Duodenal mucosa (tissue), 2 donors: ENCODE data around the gene ZBTB20.
"Not testable (repeated sequence)": the region's sequence is repeated elsewhere in the genome, so short reads cannot be mapped to it uniquely, and the experiment has no call there.

Experiments
- H3K27ac ChIP-seq: one replicate; pipeline ENCODE4 v1.7.0; 2013; ENCODE audit warnings: low read depth, low read length
- H3K27me3 ChIP-seq, 2 donors: one replicate each; pipeline ENCODE4 v1.7.0; 2013; ENCODE audit warnings: low read length in 2 of 2, control low read depth in 1 of 2; ENCODE audit not compliant: insufficient read depth in 2 of 2, control insufficient read depth in 1 of 2
- H3K36me3 ChIP-seq, 2 donors: one replicate each; pipeline ENCODE4 v1.7.0; 2013; ENCODE audit warnings: low read length in 2 of 2, control low read depth in 1 of 2; ENCODE audit not compliant: insufficient read depth in 2 of 2, control insufficient read depth in 1 of 2
- H3K4me1 ChIP-seq, 2 donors: one replicate each; pipeline ENCODE4 v1.7.0; 2013; ENCODE audit warnings: low read length in 2 of 2, control low read depth in 1 of 2; ENCODE audit not compliant: insufficient read depth in 2 of 2, control insufficient read depth in 1 of 2
- H3K4me3 ChIP-seq, 2 donors: one replicate each; pipeline ENCODE4 v1.7.0; 2013; ENCODE audit warnings: low read length in 2 of 2, low read depth in 1 of 2
- H3K9ac ChIP-seq, 2 donors: one replicate each; pipeline ENCODE4 v1.7.0; 2013; ENCODE audit warnings: low read length in 2 of 2, low read depth in 1 of 2
- H3K9me3 ChIP-seq, 2 donors: one replicate each; pipeline ENCODE4 v1.7.0; 2013; ENCODE audit warnings: low read length in 2 of 2, control low read depth in 1 of 2; ENCODE audit not compliant: control insufficient read depth in 1 of 2

The ZBTB20 gene

GRCh38 chr3:114830652-114831051 lies 316.4 kb downstream of the ZBTB20 start:
- H3K27ac ChIP-seq, result no peak overlapping the region

GRCh38 chr3:114829783-114830182 lies 317.3 kb downstream of the ZBTB20 start:
- Histone ChIP-seq H3K9me3 (no peaks in the 10 kb centered on the region), H3K9ac (no peak overlapping the region), H3K4me3 (no peak overlapping the region), H3K36me3 (no peaks in the 10 kb centered on the region), H3K27ac (no peak overlapping the region), H3K4me1 (no peaks in the 10 kb centered on the region), H3K27me3 (no peaks in the 10 kb centered on the region)

More at GRCh38 chr3:114830652-114831051, 316.4 kb downstream of the ZBTB20 start:
- H3K9ac ChIP-seq, result no peak overlapping the region
- H3K27me3 ChIP-seq, result no peaks in the 10 kb centered on the region
- no peaks in the 10 kb centered on the region for H3K9me3 ChIP-seq
- H3K4me3 ChIP-seq, result no peak overlapping the region
- no peaks in the 10 kb centered on the region for H3K36me3 ChIP-seq
- peaks cover 0 to under 1% of the 10 kb centered on the region in 2 donors for H3K4me1 ChIP-seq

GRCh38 chr3:114827495-114827894 lies 319.6 kb downstream of the ZBTB20 start:
- Histone ChIP-seq H3K9ac (no peak overlapping the region), H3K4me1 (no peaks in the 10 kb centered on the region), H3K9me3 (no peaks in the 10 kb centered on the region), H3K36me3 (no peaks in the 10 kb centered on the region), H3K27me3 (no peaks in the 10 kb centered on the region), H3K27ac (no peak overlapping the region), H3K4me3 (no peak overlapping the region)

GRCh38 chr3:114824014-114824413 lies 323.1 kb downstream of the ZBTB20 start:
- Histone ChIP-seq H3K27ac (no peak overlapping the region), H3K36me3 (no peaks in the 10 kb centered on the region), H3K27me3 (no peaks in the 10 kb centered on the region), H3K4me3 (no peak overlapping the region), H3K9me3 (no peaks in the 10 kb centered on the region), H3K4me1 (no peaks in the 10 kb centered on the region), H3K9ac (no peak overlapping the region)

- H3K27me3 ChIP-seq, result no peaks in the 10 kb centered on the region
- no peak overlapping the region for H3K9ac ChIP-seq
- H3K36me3 ChIP-seq, result no peaks in the 10 kb centered on the region
- no peaks in the 10 kb centered on the region for H3K4me1 ChIP-seq
- H3K9me3 ChIP-seq, result no peaks in the 10 kb centered on the region
- H3K4me3 ChIP-seq, result no peak overlapping the region
- no peak overlapping the region for H3K27ac ChIP-seq
Observed at GRCh38 chr3:114823061-114823460, 324.0 kb downstream of the ZBTB20 start.

- H3K36me3 ChIP-seq, result no peaks in the 10 kb centered on the region
- H3K9ac ChIP-seq, result no peak overlapping the region
- no peaks in the 10 kb centered on the region for H3K4me1 ChIP-seq
- no peaks in the 10 kb centered on the region for H3K27me3 ChIP-seq
- no peak overlapping the region for H3K27ac ChIP-seq
- H3K4me3 ChIP-seq, result no peak overlapping the region
- no peaks in the 10 kb centered on the region for H3K9me3 ChIP-seq
Observed at GRCh38 chr3:114816052-114816451, 331.0 kb downstream of the ZBTB20 start.

GRCh38 chr3:114812541-114813238 lies 334.4 kb downstream of the ZBTB20 start:
- not testable (repeated sequence) for H3K36me3 ChIP-seq, H3K9me3 ChIP-seq, H3K9ac ChIP-seq, H3K27ac ChIP-seq, H3K27me3 ChIP-seq, H3K4me3 ChIP-seq, H3K4me1 ChIP-seq

GRCh38 chr3:114809668-114810413 lies 337.2 kb downstream of the ZBTB20 start:
- Histone ChIP-seq H3K9me3 (no peaks in the 10 kb centered on the region), H3K27ac (no peak overlapping the region), H3K36me3 (no peaks in the 10 kb centered on the region), H3K4me1 (no peaks in the 10 kb centered on the region), H3K4me3 (no peak overlapping the region), H3K9ac (no peak overlapping the region), H3K27me3 (no peaks in the 10 kb centered on the region)

GRCh38 chr3:114804099-114804498 lies 343.0 kb downstream of the ZBTB20 start:
- H3K27ac ChIP-seq, result no peak overlapping the region
- no peak overlapping the region for H3K9ac ChIP-seq
- no peak overlapping the region for H3K4me3 ChIP-seq
- H3K9me3 ChIP-seq, result no peaks in the 10 kb centered on the region
- H3K36me3 ChIP-seq, result peaks cover 0 to 3% of the 10 kb centered on the region in 2 donors
- no peaks in the 10 kb centered on the region for H3K27me3 ChIP-seq
- no peaks in the 10 kb centered on the region for H3K4me1 ChIP-seq

- Histone ChIP-seq H3K4me1 (no peaks in the 10 kb centered on the region), H3K9ac (no peak overlapping the region), H3K36me3 (peaks cover 0 to 3% of the 10 kb centered on the region in 2 donors), H3K27me3 (no peaks in the 10 kb centered on the region), H3K27ac (no peak overlapping the region), H3K4me3 (no peak overlapping the region), H3K9me3 (no peaks in the 10 kb centered on the region)
Observed at GRCh38 chr3:114803042-114803695, 343.9 kb downstream of the ZBTB20 start.
